Endodermal cell (in vitro differentiated cells): ENCODE measurements around the gene KCND1. TPM values are rescaled to one million over a fixed set of nuclear protein-coding genes. Genes with fewer than 3 reads are reported as not detected.
"Not testable (repeated sequence)": the region's sequence is repeated elsewhere in the genome, so short reads cannot be mapped to it uniquely, and the experiment has no call there.

ENCODE experiments used
- DNase-seq: peaks from one replicate; pipeline ENCODE4 v3.0.0-alpha.2; 2017
- H3K27ac ChIP-seq: 2 replicates; pipeline ENCODE4 v1.5.1; 2013; ENCODE audit warnings: mild to moderate bottlenecking, low read depth, low read length, moderate library complexity
- H3K27me3 ChIP-seq: 2 replicates; pipeline ENCODE4 v1.6.1; 2013; ENCODE audit warnings: mild to moderate bottlenecking, low read length, moderate library complexity; ENCODE audit not compliant: insufficient read depth, control insufficient read depth, poor library complexity, severe bottlenecking
- H3K36me3 ChIP-seq: 2 replicates; pipeline ENCODE4 v1.7.0; 2013; ENCODE audit warnings: mild to moderate bottlenecking, low read length, moderate library complexity; ENCODE audit not compliant: control insufficient read depth, insufficient read depth
- H3K4me1 ChIP-seq: one replicate; pipeline ENCODE4 v1.7.0; 2013; ENCODE audit warnings: low read length; ENCODE audit not compliant: control insufficient read depth, insufficient read depth
- H3K4me3 ChIP-seq: 2 replicates; pipeline ENCODE4 v1.5.1; 2013; ENCODE audit warnings: mild to moderate bottlenecking, low read length, moderate library complexity
- H3K9ac ChIP-seq: 2 replicates; pipeline ENCODE4 v1.6.1; 2013; ENCODE audit warnings: mild to moderate bottlenecking, low read length, moderate library complexity; ENCODE audit not compliant: poor library complexity, severe bottlenecking; ENCODE audit errors: extremely low read depth
- H3K9me3 ChIP-seq: 2 replicates; pipeline ENCODE4 v1.6.1; 2013; ENCODE audit warnings: mild to moderate bottlenecking, low read length, moderate library complexity; ENCODE audit not compliant: control insufficient read depth
- H3K27ac Mint-ChIP-seq: 2 replicates; pipeline ENCODE4 v1.8.0; 2020; ENCODE audit warnings: mixed read lengths
- H3K27me3 Mint-ChIP-seq: 2 replicates; pipeline ENCODE4 v1.8.0; 2021; ENCODE audit warnings: mild to moderate bottlenecking, mixed read lengths; ENCODE audit not compliant: insufficient read depth
- H3K36me3 Mint-ChIP-seq: 2 replicates; pipeline ENCODE4 v1.8.0; 2020; ENCODE audit warnings: low read depth, mixed read lengths
- H3K4me1 Mint-ChIP-seq: 2 replicates; pipeline ENCODE4 v1.8.0; 2020; ENCODE audit warnings: mixed read lengths
- H3K4me3 Mint-ChIP-seq: 2 replicates; pipeline ENCODE4 v1.8.0; 2020; ENCODE audit warnings: mild to moderate bottlenecking, moderate library complexity, mixed read lengths
- H3K9me3 Mint-ChIP-seq: 2 replicates; pipeline ENCODE4 v1.8.0; 2020; ENCODE audit warnings: mild to moderate bottlenecking, mixed read lengths
- CTCF ChIP-seq: fragments of 200-600 bp; sonication (generic); conservative IDR thresholded peaks from 2 replicates; pipeline ENCODE4 v1.5.0; 2021; ENCODE audit warnings: antibody characterized with exemption, mild to moderate bottlenecking
- WGBS, 2 experiments: methylation state at CpG; one replicate each; pipeline versions ENCODE4 v1.1.5 to v1.1.7; 2013; ENCODE audit warnings: missing lambda C conversion rate in 2 of 2, mixed read lengths in 1 of 2; ENCODE audit not compliant: insufficient coverage in 1 of 2, insufficient read length in 1 of 2; 5-methylcytosine and 5-hydroxymethylcytosine counted together
- total RNA-seq, 2 donors: library from RNA; stranded (reverse); fragmentation: NEBNext Ultra II Directional in 1 of 2; extraction: Animal tissue kit (Norgen Biotek cat#: 25700) in 1 of 2; gene quantifications; 2 replicates in 1 of 2; 3 replicates in 1 of 2; pipeline ENCODE4 v1.2.1, GENCODE V29; 2021

KCND1 gene
- total RNA-seq, 2 donors from 2014 or later, result 3.6 to 7.0 TPM

GRCh38 chrX:48983081-48983480 lies 11.4 kb upstream of the KCND1 start:
- Mint-ChIP-seq H3K27me3 (no peaks in the 10 kb centered on the region), H3K4me3 (no peak overlapping the region), H3K9me3 (peaks cover 55% of the 10 kb centered on the region), H3K36me3 (peaks cover 42% of the 10 kb centered on the region), H3K27ac (no peak overlapping the region), H3K4me1 (no peaks in the 10 kb centered on the region)
- Histone ChIP-seq H3K27me3 (no peaks in the 10 kb centered on the region), H3K9me3 (no peaks in the 10 kb centered on the region), H3K36me3 (peaks cover 17% of the 10 kb centered on the region), H3K27ac (no peak overlapping the region), H3K9ac (no peak overlapping the region), H3K4me3 (no peak overlapping the region), H3K4me1 (no peaks in the 10 kb centered on the region)
- no peak for TF ChIP-seq CTCF
- no peak for DNase-seq
- 96 to 100% methylated on average over 3 to 16 of the region's 17 CpGs for WGBS, 2 experiments

GRCh38 chrX:48981178-48981577 lies 9.5 kb upstream of the KCND1 start:
- WGBS, 2 experiments, result 95% methylated on average over 7 of the region's 10 CpGs; no CpG with 5 or more reads in 1 of the 2 experiments
- no peaks in the 10 kb centered on the region for H3K4me1 ChIP-seq
- no peaks in the 10 kb centered on the region for H3K9me3 ChIP-seq
- peaks cover 60% of the 10 kb centered on the region for H3K9me3 Mint-ChIP-seq
- no peak for TF ChIP-seq CTCF
- no peaks in the 10 kb centered on the region for H3K4me1 Mint-ChIP-seq
- no peak for DNase-seq
- no peak overlapping the region for H3K27ac ChIP-seq
- peaks cover 19% of the 10 kb centered on the region for H3K36me3 ChIP-seq
- H3K27ac Mint-ChIP-seq, result no peak overlapping the region
- H3K36me3 Mint-ChIP-seq, result peaks cover 49% of the 10 kb centered on the region
- no peak overlapping the region for H3K9ac ChIP-seq
- no peaks in the 10 kb centered on the region for H3K27me3 Mint-ChIP-seq
- no peaks in the 10 kb centered on the region for H3K27me3 ChIP-seq
- no peak overlapping the region for H3K4me3 ChIP-seq
- H3K4me3 Mint-ChIP-seq, result no peak overlapping the region

GRCh38 chrX:48980341-48980740 lies 8.7 kb upstream of the KCND1 start:
- H3K27me3 ChIP-seq, H3K27ac Mint-ChIP-seq, H3K4me3 Mint-ChIP-seq, H3K9ac ChIP-seq, H3K4me1 Mint-ChIP-seq, H3K9me3 ChIP-seq, H3K4me3 ChIP-seq, DNase-seq, H3K27me3 Mint-ChIP-seq, H3K4me1 ChIP-seq, H3K27ac ChIP-seq: not testable (repeated sequence)
- H3K9me3 Mint-ChIP-seq, result peaks cover 62% of the 10 kb centered on the region
- WGBS, 2 experiments, result 99 to 100% methylated on average over 1 to 3 of the region's 10 CpGs
- H3K36me3 ChIP-seq, result peaks cover 19% of the 10 kb centered on the region
- peaks cover 49% of the 10 kb centered on the region for H3K36me3 Mint-ChIP-seq

- H3K9me3 Mint-ChIP-seq, result peaks cover 60% of the 10 kb centered on the region
- H3K36me3 Mint-ChIP-seq, result peaks cover 40% of the 10 kb centered on the region
- peaks cover 14% of the 10 kb centered on the region for H3K36me3 ChIP-seq
- no peaks in the 10 kb centered on the region for H3K27me3 ChIP-seq
- WGBS, 2 experiments, result 98% methylated on average over 4 of the region's 5 CpGs; no CpG with 5 or more reads in 1 of the 2 experiments
- no peak overlapping the region for H3K4me3 ChIP-seq
- no peaks in the 10 kb centered on the region for H3K4me1 ChIP-seq
- H3K27ac ChIP-seq, result no peak overlapping the region
- DNase-seq, result no peak
- H3K27ac Mint-ChIP-seq, result no peak overlapping the region
- H3K4me1 Mint-ChIP-seq, result no peaks in the 10 kb centered on the region
- no peak overlapping the region for H3K9ac ChIP-seq
- no peak overlapping the region for H3K4me3 Mint-ChIP-seq
- no peak for TF ChIP-seq CTCF
- H3K27me3 Mint-ChIP-seq, result no peaks in the 10 kb centered on the region
- H3K9me3 ChIP-seq, result no peaks in the 10 kb centered on the region
Observed at GRCh38 chrX:48978226-48978625, 6.6 kb upstream of the KCND1 start.
